HT-29 (cell line): Measurements from ENCODE around the gene KANK4. TPM values are rescaled to one million over a fixed set of nuclear protein-coding genes. Genes with fewer than 3 reads are reported as not detected.

ENCODE experiments used
- DNase-seq: peaks from one replicate; pipeline ENCODE4 v3.0.0-alpha.2; 2015; ENCODE audit warnings: low spot score
- total RNA-seq: library from RNA; depleted of rRNA; stranded (reverse); fragments of >200 nt; shearing (Covaris generic); gene quantifications from 2 replicates; pipeline ENCODE4 v1.2.3, GENCODE V29; 2014; rRNA removed

The KANK4 gene
- total RNA-seq = not detected in 2 replicates

DNA sequence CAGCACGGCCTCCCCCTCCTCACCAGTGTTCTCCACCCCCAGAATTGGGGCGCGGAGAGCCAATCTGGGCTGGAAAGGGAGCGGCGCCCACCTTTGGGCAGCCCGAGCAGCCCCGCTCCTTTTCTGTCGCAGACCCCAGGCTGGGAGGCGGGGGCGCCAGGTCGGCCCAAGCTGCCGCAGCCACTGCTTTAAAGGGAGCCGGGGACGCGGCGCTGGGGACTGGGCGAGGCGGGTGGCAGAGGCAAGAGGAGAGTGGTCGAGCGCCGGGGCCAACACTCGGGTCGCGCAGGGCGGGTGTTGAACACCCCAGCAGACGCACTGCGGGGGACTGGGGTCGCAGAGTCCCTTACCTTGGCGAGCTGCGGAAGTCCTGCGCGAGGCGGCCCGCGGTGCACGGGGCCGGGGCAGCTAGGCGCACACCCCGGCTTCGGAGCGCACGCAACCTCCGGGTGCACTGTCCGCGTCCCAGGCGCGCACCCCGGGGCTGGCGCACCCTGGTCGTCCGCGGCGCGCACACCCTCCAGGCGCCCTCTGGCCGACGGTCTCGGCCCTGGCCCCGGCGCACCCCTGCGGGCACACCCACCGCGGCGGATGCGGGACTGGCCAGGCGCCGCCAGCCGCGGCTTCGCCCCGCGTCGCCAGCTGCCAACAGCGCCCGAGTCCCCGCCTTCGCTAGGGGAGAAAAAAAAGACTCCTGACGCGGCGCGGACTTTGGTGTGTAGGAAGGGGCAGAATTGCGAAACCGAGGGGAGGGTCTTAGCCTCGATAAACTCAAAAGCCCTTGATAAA is at the start of gene KANK4:
Gene KANK4 (minus strand): TSS at position 679 of the 789 bp plus-strand sequence. CDS start 37,870 bp downstream, outside the sequence.
- no peak for DNase-seq

DNA sequence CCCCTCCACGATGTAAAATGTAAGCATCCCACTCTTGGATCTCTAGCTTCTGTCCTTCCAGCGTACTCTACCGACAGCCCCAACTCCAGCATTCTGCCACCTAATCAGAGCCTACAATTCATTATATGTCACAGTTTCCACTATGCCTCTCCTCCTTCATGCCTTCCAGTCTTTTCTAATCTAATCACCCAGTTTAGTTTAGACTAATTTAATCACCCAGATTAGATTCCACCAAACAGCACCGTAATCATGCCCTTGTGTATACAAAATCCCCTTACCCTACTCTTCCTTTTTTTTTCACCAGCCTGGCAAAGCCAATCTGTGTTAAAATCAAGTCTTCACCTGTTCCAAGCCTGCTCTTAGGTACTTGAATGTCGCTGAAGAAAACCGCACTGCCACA is 49.8 kb upstream of the KANK4 start:
- no peak for DNase-seq

DNA sequence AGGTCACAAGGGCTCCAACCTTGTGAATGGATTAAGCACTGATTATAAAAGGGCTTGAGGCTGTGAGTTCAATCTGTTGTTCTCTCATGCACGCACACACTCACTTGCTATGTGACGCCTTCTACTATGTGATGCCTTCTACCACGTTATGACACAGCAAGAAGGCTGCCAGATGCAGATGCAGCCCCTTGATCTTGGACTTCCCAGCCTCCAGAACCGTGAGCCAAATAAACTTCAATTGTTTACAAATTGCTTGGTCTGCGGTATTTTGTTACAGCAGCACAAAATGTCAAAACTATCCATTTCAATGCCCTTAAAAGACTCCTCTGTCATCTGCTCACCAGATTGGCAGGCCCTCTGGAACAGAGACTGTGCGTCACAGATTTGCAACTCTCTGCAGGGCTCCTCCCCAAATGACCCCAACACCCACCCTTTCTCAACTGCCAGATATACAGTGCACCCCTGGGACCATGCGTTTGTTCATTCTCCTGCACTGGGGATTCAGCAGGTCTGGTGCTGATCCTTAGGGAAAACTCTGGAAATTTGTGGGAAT is 47.8 kb upstream of the KANK4 start:
- no peak for DNase-seq

DNA sequence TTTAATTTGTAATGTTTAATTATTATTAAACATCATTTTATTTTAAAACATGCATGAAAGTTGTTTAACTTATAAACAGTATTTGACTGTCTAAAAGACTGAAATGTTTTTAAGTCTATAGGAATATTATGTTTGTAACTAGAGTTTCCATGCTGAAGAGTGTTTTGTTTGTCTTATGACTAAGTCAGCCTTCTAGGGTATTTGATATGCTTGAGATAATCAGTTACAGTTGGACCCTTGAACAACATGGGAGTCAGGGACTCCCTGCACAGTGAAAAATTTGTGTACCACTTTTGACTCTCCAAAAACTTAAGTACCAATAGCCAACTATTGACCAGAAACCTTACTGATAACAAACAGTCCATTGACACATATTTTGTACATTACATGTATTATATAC is 45.5 kb upstream of the KANK4 start:
- DNase-seq = no peak

DNA sequence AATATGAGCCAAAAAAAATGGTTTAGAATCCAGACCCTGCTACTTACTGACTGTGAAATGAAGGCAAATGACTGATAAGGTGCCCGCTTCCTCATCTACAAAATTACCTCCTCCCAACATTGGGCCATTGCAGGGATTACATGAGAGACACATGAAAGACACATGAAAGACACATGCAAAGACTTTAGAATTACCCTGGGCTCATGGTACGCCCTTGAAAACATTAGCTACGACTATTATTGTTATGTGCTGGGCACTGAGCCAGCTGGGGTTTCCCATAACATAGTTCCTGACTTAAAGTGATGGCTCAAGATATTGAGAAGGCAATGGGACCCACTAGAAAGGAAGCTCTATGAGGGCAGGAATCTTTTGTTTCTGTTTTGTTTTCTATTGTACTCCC is 43.7 kb upstream of the KANK4 start:
- DNase-seq = no peak

DNA sequence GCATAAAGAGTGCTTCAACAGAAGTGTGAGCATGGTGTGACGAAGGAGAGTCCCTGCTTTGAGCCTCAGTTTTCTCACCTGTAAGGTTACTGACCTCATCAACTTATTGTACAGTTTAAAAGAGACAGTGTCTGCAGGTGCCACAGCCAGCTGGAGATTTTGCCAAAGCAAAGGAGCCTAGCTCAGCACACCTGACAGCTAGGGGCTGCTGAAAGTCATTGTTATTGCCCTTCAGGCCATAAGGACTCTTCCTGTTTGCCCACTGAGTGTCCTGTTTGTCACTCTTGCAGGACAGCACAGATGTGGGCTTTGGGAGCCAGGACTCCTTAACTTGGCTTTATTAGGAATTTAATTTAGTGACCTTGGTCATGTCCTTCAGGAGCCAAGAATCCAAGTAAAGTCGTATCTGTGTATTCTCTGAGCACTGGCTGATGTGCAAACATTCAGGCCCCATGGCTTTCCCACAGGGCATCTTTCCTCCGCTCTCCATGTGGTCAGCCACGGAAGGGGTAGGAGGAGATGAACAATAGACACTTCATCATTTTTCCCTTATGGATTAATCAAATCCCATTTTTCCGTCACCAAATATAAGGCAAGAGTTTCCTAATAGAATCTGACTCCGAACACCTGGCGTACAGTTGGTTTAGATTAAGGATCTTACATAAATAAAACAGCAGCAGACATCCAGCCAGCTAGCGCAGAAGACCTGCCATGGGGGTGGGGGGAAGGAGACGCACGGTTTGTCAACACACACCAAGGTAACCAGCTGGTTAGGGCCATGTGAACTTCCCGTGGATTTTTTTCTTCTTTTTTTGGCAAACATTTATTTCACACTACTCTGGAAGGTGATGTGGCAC is 43.1 kb upstream of the KANK4 start:
- no peak for DNase-seq

DNA sequence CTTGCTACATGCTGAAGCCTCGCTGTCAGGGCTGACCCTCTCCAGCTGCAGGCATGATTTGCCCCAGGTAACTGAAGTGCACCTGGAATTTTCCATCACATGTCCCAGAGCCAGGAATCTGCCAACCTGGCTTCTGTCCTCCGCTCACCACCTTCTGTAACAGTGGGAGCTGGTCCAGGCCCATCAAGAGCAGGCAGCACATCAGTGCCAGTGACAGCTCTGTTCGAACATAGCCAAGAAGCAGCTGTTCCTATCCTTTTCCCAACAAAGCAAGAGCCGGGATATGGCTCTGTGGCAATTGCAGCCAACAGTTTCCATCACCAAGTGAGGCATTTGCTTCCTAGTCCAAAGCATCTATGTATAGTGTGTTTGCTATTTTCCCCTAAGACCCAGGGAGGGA is 42.2 kb upstream of the KANK4 start:
- DNase-seq = no peak

DNA sequence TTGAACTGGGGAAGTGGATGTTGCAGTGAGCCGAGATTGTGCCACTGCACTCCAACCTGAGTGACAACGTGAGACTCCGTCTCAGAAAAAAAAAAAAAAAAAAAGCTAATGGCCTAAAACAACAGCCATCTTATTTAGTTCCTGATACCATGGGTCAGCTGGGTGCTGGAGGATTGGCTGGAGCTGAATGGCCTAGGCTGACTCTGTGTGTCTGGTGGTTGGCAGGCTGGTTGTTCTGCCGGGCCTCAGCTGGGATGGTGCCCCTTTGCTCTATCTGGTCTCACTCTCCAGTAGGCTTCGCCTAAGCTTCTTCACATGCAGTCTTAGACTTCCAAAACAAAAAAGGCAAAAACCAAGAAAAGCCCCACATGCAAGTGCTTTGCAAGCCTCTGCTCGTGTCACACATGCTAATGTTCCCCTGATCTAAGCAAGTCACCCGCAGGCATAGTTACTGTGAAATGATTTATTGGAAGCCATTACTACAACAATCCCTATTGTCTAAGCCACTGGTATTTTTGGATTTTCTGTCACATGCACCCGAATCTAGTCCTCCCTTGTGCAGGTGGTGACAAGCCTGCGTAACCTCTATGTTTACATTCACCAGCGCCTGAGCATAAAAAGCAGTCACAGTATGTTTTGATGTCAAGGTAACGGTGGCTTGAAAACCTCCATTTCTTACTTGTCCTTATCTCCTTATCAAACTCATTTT is 39.6 kb upstream of the KANK4 start:
- no peak for DNase-seq

DNA sequence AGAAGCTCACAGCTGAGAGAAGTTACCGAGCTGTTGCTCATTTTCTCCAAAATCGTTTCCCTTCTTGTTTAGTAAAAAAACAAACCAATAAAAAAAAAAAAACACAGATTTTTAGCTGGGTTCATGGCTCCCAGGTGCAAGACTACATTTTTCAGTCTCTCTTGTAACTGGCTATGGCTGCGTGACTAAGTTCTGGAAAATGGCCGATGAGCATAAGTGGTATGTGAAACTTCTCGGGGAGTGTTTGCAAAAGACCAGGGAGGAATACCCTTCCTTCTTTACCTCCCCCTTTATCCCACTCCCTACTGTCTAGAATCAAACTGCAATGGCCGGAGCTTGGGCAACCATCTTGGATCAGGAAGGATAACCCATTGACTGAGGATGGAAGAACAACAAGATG is 38.7 kb upstream of the KANK4 start:
- DNase-seq = no peak

DNA sequence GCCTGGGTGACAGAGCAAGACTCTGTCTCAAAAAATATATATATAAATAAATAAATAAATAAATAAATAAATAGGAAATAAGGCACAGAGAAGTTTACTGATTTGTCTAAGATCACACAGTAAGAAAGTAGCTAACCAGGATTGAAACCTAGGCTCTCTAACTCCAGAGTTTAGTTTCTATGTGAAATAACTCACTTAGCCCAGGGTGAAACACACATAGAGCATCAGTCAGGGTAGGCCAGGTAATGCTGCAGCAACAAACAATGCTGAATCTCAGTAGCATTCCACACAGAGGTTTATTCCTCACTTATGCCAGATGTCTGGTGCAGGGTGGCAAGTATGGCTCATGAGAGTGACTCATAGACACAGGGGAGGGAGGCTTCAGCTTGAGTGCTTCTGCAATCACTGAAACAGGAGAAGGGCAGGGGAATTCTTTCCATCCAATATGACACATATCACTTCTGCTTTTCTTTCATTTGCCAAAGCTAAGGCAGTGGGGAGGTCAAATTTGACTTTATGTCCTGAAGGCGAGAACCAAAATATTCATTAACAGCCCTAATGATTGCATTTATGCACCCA is 37.1 kb upstream of the KANK4 start:
- DNase-seq = no peak

DNA sequence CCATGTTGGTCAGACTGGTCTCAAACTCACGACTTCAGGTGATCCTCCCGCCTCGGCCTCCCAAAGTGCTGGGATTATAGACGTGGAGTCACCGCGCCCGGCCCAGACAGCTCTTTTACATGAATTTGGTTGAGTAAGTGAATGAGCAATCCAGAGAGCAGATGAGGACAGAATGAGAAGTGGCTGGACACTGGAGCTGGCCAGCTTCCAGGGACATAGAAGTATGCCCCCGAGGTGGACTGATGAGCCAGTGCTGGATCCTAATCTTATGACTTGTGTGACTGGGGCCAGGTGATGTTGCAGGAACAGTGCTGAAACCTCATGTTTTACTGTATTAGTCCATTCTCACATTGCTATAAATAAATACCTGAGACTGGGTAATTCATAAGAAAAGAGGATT is 35.9 kb upstream of the KANK4 start:
- no peak for DNase-seq

DNA sequence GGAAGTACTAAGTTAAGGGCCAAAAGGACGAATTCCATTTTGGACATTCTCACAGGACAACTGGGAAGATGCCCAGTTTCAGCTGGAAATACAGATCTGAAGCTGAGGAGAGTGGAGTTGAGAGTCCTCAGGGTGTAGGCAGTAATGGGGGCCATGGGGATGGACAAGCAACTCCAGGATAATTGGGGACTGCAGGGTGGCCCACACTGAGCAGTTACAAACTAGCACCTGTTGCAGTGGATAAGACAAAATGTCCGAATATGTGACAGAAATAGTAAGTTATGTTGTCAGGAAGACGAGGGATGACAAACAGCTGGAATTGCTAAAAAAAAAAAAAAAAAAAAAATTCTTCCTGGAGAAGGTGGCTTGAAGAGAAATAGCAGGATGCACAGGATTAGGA is 34.6 kb upstream of the KANK4 start:
- DNase-seq = no peak

DNA sequence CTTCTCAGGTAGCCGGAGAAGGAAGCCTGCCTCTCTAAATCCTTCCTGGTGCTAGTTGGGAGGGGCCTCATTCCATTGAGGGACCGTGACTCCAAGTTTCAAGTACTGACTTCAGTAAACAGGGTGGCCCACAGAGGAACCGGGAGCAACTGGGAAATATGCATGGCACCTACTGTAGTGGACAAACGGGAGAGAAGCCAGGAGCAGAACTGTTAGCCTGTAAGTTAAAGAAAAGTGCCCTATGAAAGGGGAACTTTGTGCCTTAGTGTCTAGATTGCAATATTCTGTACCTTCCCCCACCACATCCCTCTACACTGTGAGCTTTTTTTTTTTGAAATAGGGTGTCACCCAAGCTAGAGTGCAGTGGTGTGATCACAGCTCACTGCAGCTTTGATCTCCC is 33.2 kb upstream of the KANK4 start:
- no peak for DNase-seq

DNA sequence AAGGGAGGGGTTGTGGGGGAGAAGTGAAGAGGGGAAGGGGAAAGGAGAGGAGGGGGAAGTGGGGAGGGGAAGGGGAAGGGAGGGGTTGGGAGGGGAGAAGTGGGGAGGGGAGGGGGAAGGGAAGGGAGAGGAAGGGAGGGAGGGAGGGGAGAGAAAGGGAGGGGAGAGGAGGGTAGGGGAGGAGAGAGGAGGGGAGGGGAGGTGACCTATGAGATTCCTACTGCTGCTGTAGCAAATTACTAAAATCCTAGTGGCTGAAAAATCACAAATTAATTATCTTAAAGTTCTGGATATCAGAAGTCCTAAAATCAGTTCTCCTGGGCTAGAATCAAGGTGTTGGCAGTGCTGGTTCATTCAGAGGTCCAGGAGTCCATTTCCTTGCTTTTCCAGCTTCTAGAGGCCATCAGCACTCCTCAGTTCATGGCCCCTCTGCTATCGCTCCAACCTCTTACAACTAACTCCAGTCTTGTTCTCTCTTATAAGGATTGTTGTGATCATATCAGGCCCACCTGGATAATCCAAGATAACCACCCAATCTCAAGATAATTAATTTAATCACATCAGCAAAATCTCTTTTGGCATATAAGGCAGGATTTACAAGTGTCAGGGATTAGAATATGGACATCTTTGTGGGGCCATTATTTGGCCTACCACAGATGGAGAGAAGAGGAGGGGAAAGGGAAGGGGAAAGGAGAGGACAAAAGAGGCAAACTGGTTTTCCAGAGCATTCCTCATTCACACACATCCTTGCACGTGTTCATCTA is 30.4 kb upstream of the KANK4 start:
- no peak for DNase-seq

DNA sequence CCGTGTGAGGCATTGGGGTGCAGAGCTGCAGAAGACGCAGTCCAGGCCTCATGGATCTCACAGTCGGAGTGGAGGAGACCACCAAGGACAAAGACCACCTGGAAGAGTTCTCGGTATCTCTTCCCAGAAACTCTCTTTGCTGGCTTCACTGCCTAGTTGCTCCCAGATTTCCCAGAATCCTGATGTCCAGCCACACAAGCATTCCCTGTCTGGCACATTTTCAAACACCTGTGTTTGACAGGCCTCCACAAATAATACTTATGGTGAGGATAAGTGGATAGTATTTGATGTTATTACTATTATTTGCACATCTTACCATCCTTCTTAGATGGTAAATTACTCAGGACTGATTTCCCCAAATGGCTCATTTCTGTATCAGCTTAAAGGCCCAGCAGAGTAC is 27.7 kb upstream of the KANK4 start:
- no peak for DNase-seq

DNA sequence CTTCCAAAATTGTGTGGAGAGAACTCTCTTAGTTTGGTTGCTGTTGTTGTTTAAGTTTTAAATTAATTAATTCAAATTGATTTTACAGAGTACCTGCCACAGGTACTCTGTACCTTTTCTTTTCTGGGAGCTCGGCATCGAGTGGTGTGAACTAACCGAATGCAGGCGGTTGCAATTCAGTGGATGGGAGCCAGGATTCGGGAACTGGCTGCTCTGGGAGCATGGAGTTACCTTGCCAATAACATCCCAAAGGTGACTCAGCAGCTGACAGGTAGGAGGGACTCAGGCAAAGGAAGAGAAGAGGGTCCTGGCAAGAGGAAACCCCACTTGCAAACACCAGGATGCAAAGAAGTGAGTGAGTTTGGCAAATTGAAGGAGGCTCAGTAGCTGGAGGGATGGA is 24.7 kb upstream of the KANK4 start:
- no peak for DNase-seq

DNA sequence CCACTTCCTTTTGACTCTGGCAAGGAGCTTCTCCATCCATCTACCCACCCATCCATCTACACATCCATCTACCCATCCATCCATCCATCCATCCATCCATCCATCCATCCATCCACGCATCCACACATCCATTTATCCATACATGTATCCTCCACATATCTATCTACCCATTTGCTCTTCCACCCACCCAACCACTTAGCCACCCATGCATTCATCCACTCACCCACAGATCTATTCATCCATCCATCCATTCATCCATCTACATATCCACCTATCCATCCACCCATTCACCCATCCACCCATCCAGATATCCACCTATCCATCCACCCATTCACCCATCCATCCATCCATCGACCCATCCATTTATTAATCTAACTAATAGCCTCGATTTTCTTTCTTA is 23.0 kb upstream of the KANK4 start:
- no peak for DNase-seq

DNA sequence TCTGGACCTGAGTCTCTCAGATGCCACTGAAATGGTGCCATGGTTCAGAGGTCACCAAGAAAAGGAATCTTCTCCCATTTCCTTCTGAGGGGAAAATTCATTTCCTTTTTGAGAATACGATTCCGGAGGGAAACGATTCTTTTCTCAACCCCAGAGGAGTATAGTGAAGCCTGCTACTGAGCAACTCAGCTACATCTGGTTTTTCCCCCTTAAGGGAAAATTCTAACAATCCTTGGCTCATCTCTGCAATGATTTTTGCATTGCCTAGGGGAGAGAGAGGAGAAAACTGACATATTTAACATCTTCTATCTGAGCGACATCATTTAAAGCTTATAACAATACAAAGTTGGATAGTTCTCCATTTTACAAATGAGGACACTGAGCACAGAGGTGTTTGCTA is 22.4 kb upstream of the KANK4 start:
- no peak for DNase-seq

DNA sequence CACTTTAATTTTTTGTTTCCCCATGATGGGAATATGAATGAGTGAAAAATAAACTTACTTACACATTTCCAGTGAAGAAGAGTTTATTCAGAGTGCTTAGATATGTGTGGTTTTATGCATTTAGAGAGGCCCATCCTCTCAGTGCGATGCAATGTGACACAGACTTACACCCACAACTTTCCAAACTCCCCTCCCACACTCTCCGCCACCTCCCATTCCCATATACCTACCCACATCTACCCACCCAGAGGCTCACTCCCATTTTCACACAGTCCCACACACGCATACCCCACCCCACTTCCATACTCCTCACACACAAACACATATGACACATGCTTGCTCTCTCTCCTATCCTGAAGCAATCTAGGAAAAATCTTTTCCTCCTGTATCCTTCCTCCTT is 21.9 kb upstream of the KANK4 start:
- DNase-seq = no peak

DNA sequence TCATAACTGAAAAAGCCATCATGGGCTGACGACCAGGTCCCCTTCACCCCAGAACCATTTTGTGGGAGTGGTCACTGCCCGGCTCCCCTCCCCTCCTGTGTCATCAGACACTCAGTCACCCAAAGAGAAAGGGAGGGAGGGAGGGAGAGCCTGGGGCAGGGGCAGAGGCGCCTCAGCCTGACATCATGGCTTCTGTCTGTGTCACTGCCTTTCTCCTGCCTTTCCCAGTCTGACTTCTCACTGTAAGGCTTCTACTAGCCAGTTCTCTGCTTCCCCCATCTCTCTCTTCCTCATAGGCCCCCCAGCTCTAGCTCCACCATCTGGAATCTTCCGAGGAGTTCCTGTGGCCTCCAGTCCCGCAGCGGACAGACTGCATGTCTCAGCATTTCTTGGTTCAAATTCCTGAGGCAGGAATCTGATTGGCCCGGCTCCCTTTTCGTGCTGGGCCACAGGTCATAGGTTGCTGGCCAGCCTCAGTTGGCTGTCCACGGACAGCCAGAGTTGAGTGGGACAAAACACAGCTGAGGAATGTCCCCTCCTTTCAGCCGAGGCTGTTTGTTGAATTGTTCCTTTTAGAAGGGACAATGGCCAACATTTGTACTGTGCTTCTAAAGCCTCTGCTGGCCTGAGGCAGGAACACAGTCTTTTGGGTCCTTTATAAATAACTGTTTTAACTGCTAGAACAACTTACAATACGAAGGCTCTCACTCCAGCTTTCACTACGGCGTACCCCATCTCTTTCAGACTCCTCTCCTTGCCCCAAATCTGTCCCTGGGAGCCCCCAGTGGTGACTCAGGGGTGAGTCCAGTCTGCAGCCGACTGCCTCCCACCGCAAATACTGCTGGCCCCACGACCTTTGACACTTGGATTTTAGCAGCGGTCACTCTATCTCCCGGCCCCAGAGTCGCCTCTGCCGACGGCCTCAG is 18.7 kb upstream of the KANK4 start:
- no peak for DNase-seq
